Right renal pelvis (tissue), 4 donors: ENCODE data around the gene MAN2A1. TPM values are rescaled to one million over a fixed set of nuclear protein-coding genes. Genes with fewer than 3 reads are reported as not detected.
A peak's percentile ranks its signal among the peaks of the same experiment; 100 is the strongest.

ENCODE experiments used
- DNase-seq, 4 donors: peaks; one replicate each; pipeline ENCODE4 v3.0.0-alpha.2; 2013; ENCODE audit warnings: low read depth in 4 of 4, low spot score in 3 of 4, missing footprints in 1 of 4
- polyA plus RNA-seq, 4 donors: library from polyadenylated mRNA; unstranded; fragments of 120-200 nt; gene quantifications; one replicate each; pipeline ENCODE4 v1.2.1, GENCODE V29; 2013; ENCODE audit not compliant: insufficient read length in 4 of 4

Gene MAN2A1
- polyA plus RNA-seq, 4 donors, result 65.1 to 82.5 (median 75.9) TPM

DNA sequence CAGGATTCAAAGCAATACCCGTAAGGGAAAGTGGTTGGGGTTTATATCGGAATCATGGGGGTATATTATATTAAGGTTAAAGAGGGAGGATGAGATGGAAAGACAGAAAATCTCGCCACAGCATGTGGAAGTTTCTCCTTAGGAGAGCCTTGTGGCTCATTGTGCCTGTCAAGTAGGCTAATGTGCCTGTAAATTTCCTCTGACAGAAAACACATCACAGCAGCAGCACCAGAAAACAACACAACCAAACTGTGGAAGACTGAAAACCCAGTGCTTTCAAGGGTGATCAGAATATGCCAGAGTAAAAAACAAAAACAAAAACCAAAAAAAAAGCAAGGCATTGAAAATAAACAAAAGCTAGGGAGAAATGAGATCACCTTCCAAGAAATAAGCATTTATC lies 11.3 kb upstream of the MAN2A1 start:
- DNase-seq, result no peak

DNA sequence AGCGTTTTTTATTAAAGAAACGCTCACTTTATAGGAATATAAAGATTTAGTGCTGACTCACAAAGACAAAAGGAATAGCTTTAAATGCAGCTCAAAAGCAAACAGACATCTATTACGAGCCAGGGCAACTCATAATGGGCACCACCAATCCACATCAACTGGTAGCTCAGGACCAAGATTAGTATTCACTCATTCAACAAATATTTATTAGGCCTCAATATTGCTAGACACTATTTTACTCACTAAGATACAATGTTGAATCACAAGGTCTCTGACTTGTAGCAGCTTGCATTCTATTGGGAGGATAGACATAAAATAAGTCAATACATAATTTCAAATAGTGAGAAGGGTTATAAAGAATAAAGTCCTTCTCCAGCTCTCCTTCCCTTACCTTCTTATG lies 8.0 kb upstream of the MAN2A1 start:
- no peak for DNase-seq

DNA sequence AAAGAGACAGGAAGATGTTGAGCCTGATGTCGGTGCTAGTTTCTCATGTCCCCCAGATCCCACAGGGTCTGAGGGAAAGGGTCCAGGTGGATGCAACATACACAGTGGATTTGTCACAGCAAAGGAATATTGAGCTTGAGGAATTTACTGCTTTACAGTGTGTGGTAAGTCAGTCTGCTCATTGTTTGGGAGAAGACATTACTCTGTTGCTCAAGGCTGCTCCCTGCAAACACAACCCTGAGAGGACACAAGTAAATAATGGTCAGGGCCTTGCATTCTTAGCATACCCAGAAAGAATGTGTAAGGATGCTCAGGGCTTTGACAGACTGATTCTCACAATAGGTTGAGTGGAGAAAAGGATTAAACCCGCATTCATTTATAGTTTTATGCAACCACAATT lies 7.3 kb upstream of the MAN2A1 start:
- DNase-seq, result no peak

DNA sequence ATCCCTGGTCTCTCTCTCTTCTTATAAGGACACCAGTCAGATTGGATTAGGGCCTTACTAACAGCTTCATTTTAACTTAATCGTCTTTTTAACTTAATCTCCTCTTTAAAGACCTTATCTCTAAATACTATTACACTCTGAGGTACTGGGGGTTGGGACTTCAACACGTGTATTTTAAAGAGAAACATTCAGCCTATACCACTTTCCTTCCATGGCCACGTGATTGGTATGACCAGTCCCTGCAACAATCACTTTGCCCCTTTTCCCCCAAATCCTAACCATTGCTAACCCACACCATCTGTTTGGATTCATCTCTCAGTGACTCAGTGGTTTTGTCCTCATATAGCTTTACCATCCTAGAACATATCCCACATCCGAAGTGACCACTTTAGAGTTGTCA lies 3.8 kb upstream of the MAN2A1 start:
- DNase-seq, result no peak

DNA sequence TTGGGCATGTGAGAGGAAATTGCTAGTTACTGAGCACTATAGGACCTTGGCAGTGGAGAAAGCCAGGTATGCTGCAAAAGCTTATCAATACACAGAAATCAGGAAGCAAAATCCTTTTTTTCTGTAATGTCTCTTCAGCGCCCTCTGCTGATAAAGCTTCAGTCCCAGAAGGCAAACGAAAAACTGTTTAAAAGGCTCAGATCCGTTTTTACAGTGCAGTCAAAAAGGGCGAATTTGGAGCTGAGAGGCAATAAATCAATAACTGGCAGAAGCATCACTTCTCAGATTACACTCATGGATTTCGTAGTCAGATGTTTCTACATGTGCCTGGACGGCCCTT lies 1.1 kb upstream of the MAN2A1 start:
- DNase-seq, result no peak

DNA sequence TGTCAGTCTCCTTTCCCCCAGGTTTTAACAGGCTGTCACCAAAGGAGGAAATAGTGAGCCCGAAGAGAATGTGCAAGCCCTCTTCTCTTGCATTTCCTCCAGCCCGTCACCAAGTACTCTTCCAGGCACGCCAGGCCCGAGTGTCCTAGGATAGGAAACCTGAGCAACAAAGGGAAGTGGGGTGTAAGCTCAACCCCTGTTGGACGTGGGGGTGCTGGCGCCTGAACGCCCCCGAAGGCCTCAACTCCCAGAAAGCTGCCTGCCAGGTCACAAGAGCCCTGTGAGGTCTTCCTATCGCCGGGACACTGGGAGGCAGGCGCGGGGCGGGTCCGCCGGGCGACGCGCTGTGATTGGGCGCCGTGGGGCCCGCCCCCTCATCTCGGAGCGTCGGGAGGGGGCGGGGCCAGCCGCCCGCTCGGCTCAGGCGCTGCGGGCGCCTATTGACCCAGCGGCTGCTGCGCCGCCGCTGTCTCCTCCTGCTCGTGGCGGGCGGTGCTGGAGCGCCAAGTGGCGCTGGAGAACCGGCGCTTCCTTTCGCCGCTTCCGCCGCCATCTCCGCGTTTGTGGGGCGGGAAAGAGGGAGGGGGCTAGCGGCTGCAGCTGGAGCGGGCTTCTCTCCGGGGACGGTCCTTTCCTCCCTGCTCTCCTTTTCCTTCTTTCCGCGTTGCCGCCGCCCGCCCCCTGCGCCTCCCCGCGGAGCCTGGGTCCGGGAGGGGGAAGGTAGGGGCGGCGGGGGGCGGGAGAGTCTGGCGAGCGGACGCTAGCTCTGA lies 572 bp upstream of the MAN2A1 start:
- DNase-seq, result peak; percentile 81 to 87 (median 84)

DNA sequence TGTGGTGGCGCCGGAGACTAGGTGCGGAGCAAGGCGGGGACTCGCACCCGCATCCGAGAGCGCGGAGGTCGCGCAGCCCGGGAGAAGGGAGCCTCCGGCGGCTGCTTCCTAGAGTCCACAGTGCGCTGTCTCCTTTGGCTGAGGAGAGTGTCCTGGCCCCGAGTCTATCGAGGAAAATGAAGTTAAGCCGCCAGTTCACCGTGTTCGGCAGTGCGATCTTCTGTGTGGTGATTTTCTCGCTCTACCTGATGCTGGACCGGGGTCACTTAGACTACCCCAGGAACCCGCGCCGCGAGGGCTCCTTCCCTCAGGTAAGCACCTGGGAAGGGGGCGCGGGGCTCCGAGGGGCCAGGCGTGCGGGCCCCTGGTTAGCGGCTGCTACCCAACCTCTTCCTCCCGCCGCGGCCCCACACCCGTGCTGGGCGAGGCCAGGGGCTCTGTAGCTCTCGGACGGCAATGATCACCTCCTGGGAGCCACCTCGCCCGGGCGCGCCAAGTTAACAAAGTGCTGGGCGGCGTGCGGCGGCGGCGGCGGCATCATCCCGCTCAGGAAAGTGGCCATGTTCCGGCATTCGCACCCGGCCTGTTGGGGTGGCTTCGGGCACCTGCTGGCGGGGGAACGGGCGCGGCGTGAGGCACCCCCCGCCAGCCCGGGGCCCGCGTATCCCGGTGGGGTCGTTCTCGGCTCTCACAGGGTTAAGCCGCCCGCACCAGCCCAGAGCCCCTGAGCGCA lies 681 bp downstream of the MAN2A1 start:
- peak; percentile 12 to 34 (median 27) for DNase-seq

DNA sequence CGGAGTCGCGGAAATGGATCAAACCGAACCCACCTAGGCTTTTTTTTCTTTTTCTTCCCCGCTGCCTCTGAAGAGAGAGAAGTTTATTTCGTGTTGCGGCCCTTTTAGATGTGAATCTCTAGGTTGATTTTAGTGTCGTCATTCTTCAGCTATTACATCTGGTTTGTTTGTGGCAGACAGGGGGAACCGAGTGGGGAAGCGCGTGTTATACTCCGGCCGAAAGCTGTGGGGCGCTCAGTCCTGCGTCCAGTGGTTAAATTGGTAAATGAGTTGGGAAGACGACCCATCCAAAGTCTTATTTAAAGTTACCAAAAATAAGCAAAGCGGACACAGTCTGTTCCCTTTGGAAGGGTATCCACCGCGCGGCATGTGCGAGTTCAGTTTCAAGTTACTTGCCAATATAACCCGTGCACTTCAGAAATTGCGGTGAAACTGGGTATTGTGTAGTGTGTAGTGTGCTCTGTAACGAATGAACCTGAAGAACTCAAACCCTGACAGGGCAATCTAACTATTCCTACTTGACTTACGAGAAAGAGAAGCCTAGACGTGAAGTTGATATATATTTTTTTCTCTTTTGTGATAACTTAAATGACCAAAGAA lies 1.3 kb downstream of the MAN2A1 start:
- peak; percentile 62 to 76 (median 70) for DNase-seq

DNA sequence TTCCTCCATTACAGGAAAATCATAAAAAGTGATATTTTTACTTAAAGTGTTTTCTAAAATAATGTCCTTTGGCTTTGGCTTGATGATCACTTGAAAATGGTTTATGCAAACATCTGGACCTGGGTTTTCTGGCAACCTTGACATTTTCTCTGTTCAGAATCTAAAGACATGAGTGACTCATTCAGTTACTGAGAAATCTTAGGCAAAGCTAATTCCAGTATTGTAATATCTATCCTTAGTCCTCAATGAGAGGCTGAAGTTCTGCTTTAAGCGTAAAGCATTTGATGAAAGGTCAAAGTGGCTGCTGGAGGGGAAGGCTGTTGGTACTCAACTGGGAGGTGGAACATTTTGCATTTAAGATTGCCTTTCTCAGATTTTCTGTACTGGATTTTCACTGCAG lies 2.3 kb downstream of the MAN2A1 start:
- DNase-seq, result no peak

DNA sequence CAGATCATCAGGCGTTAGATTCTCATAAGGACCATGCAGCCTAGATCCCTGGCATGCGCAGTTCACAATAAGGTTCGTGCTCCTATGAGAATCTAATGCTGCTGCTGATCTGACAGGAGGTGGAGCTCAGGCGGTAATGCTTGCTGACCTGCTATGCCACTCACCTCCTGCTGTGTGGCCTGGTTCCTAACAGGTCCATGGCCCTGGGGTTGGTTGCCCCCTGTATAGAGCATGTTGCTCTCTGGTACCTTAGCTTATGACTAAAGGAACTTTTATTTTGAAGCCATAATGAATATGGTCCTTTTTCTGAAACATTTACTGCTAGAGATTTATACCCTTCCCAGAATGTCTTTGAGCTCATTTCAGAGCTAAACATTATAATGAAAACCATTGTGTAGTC lies 3.1 kb downstream of the MAN2A1 start:
- no peak for DNase-seq

DNA sequence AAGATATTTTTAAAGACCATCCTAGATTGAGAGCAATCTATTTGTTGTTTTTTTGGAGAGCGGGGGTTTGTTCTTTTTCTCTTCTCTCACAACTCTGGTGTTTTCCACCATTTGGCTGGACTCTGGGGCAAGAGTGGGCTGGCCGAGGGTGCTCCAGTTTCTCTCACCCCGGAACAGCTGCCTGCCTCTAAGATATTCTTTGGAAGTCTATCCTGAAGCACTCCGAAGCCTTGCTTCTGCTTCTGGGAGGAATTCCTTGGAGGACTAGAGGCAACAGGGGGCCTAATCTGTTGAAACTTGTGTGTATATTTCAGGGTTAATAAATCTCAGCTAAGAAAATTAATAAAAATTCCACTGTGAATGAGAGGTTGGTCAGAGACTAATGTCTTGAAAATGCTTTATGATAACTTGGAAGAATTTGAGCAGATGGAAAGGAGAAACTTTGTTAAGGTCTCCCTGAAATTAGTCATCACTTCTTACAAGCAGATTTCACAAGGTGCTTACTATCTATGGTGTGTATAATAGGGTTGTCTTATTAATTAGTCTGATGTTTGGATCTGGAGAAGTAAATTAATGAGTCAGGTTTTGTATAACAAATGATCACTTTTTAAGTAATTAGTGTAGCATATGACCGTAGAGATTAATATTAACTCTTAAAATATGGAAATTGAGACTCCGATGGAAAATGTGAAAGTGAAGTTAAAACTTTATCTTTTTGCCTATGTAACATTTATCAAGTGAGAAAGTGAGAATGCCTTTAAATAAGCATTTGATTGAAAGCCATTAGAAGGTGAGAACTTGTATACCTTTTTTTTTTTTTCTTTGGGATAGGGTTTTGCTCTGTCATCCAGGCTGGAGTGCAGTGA lies 4.0 kb downstream of the MAN2A1 start:
- no peak for DNase-seq

DNA sequence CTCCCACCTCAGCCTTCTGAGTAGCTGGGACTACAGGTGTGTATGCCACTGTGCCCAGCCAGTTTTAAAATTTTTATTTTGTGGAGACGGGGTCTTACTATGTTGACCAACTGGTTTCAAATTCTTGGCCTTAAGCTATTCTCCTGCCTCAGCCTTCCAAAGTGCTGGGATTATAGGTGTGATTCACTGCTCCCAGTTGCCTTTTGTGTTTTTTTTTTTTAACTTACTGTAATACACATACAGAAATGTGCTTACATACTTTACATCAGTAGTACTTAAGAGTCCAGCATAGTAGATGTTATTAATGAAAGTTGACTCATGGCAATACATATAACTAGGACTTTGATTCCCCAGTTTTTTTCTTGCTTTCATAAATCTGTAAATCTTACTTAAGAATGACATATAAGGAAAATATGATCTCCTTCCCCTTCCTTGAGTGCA lies 4.7 kb downstream of the MAN2A1 start:
- no peak for DNase-seq

DNA sequence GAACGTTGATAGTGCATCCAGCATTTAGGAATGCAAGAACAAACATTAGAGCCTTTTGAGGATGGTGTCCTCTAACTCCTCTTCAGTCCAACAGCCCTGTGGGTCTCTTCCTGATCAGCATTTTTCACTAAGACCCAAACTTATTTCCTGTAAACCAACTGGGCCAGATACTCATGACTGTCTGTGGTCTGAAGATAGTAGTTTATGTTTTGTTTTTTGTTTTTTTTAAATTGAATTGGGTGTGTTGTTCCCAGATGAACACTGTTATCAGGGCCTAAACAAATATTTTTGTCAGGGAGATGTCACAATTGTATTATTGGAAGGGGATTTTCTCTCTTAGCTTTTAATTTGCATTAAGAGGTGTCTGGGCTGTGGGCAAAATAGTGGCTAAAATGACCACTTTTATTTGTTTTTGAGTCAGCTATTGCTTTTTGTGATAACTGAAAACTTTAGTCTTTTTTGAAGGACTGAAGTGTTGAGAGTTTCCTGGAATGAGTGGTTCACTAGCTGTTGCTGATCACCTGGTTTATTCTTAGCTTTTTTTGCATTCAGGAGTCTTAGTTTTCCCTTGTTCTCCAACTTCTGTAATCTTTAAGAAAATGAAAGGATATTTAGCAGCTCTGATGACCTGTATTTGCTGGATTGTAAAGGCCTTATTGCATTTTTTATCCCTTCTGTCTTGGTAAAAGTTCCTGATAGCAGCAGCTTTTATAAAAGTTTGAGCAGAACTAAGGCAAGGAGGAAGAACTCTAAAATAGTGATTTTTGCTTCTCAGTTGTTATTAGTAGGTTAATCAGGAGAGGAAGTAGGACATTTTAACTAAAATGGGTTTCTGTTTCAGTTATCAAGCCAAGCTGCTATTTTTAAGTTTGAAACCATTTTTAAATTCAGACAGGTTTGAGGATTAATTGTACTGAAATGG lies 5.5 kb downstream of the MAN2A1 start:
- no peak for DNase-seq

DNA sequence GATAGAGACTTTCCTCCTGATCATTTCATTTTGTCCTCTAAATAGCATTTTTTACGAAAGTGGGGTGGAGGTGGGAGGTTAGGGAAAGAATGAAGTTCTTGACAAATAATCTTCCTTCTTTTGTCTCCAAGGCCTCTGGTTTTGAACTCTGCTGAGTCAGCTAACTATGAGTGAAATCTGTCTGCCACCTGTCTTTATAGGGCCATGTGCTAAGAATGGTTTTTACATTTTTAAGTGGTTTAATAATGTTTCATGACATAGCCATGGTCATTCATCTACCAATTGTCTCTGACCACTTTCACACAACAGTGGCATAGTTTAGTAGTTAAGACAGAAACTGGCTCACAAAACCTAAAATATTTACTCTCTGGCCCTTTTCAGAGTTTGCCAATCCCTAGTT lies 7.6 kb downstream of the MAN2A1 start:
- DNase-seq, result no peak

DNA sequence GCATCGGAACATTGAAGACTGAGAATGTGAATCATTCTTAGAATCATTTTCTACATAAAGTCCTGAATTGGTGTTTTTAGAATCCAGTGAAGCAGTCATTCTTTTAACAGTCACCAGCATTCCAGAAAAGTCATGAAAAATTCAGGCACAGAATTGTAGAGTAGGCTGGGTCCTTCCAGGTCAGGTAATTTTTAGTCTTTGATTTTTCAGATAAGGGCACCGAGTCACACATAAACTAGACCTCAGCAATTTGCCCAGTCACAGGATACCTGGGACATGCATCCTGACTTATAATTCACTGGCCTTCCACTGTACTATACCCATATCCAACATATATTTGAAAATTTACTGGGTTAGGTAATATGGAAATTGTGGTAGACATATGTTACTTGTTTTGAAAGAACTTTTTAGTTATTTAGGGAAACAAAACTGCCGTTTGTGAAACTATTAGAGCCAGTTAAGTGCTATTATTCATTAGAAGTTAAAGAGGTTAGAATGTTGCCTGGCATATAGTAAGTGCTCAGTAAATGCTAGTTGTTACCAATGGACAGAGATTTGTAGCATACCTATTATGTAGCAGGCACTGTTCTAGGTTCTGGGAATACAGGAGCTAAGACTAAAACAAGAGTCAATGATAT lies 10.9 kb downstream of the MAN2A1 start:
- DNase-seq, result no peak

DNA sequence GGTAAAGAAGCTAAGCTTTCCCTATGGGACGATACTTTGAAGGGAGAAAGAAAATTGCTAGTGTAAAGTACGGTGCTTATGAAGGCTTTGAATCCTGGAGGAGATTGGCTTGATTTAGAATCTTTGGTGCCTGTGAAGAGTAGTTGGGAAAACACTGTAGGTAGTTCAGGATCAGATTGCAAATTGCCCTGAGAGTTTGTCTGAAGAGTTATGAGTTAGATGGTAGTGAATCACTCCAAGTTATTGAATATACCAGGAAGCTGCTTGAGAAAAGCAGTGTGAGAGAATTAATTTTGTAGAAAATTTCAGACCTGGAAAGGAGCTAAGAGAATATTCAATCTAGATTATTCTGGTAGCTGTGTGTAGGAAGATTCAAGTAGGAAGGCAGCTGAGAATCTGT lies 11.5 kb downstream of the MAN2A1 start:
- no peak for DNase-seq

DNA sequence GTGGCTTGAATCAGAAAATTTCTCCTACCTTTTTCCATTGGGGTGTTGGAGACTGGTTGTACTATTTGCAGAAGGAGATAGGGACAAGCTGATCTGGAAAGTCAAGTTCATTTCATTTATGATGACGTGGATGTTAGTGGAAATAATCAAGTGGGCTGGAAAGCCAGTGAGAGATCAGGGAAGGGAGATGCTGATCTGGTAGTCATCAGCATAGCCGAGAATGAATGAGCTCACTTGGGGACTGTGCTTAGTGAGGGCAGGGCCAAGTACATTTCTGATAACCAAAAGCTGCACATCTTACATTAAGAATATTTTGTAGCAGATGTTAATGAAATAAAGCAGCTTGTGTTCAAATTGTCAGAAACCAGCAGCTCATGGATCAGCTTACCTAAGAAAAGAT lies 12.1 kb downstream of the MAN2A1 start:
- DNase-seq, result no peak

DNA sequence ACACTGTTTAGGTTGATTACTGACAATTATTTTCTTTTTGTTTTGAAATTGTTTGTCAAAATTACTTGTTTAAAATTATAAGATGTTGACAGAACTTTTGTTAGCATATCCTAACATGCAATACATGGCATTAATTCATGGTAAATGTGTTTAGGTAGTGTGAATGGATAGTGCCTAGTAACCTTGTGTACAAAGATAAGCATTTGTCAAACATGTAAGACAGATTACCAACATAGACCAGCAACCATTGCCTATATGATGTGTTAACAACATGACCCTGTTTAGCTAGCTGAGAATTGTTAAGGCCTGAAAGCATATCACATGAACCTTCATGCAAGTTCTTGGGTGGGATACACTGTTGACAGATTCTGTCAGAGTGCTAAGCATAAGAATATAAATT lies 13.4 kb downstream of the MAN2A1 start:
- DNase-seq, result no peak

DNA sequence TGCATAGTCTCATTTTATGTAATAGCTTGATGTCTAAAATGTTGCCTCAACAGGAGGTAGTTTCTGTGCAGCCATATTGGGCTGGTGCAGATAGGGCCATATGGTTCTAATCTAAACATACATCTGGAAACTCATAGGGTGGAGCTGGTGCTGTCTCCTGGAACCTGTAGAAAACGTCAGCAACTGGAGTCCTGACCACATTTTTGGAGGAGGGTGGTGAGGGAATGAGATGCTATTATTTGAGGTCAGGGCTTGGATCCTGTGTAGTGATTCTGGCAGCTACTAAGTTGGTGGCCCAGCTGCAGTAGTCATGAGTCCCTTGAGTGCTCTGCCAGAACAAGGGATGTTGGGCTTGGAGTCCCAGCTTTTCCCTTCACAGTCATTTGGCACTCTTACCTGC lies 14.1 kb downstream of the MAN2A1 start:
- no peak for DNase-seq
